ENCODE measurements around the gene IPO8.
"Not testable (repeated sequence)": the region's sequence is repeated elsewhere in the genome, so short reads cannot be mapped to it uniquely, and the experiment has no call there.

IPO8 gene

GRCh38 chr12:30594509-30594908, 101.2 kb downstream of the IPO8 start:
- Histone ChIP-seq H3K27ac (ENCODE audit: low read depth, low read length) (no peak overlapping the region), H3K9ac (ENCODE audit: low read length) (no peak overlapping the region), H3K36me3 (ENCODE audit: control insufficient read depth, insufficient read depth, low read length) (no peaks in the 10 kb centered on the region), H3K4me3 (ENCODE audit: low read length) (no peak overlapping the region), H3K27me3 (ENCODE audit: control insufficient read depth, insufficient read depth, low read length) (no peaks in the 10 kb centered on the region), H3K4me1 (ENCODE audit: control insufficient read depth, insufficient read depth, low read length) (no peaks in the 10 kb centered on the region)

- H3K27me3 ChIP-seq (ENCODE audit: control insufficient read depth, insufficient read depth, low read length); H3K4me3 ChIP-seq (ENCODE audit: low read length): not testable (repeated sequence)
Observed at GRCh38 chr12:30588572-30588971, 107.1 kb downstream of the IPO8 start.

GRCh38 chr12:30587782-30588181, 107.9 kb downstream of the IPO8 start:
- Histone ChIP-seq H3K27me3 (ENCODE audit: control insufficient read depth, insufficient read depth, low read length) (no peaks in the 10 kb centered on the region), H3K27ac (ENCODE audit: low read depth, low read length) (no peak overlapping the region), H3K36me3 (ENCODE audit: control insufficient read depth, insufficient read depth, low read length) (no peaks in the 10 kb centered on the region), H3K9ac (ENCODE audit: low read length) (no peak overlapping the region), H3K4me3 (ENCODE audit: low read length) (no peak overlapping the region), H3K4me1 (ENCODE audit: control insufficient read depth, insufficient read depth, low read length) (no peaks in the 10 kb centered on the region)

More at GRCh38 chr12:30588572-30588971, 107.1 kb downstream of the IPO8 start:
- H3K27ac ChIP-seq (ENCODE audit: low read depth, low read length); H3K36me3 ChIP-seq (ENCODE audit: control insufficient read depth, insufficient read depth, low read length); H3K9ac ChIP-seq (ENCODE audit: low read length); H3K4me1 ChIP-seq (ENCODE audit: control insufficient read depth, insufficient read depth, low read length): not testable (repeated sequence)

GRCh38 chr12:30585877-30586276, 109.8 kb downstream of the IPO8 start:
- Histone ChIP-seq H3K27ac (ENCODE audit: low read depth, low read length) (no peak overlapping the region), H3K27me3 (ENCODE audit: control insufficient read depth, insufficient read depth, low read length) (no peaks in the 10 kb centered on the region), H3K4me3 (ENCODE audit: low read length) (no peak overlapping the region), H3K9ac (ENCODE audit: low read length) (no peak overlapping the region), H3K4me1 (ENCODE audit: control insufficient read depth, insufficient read depth, low read length) (no peaks in the 10 kb centered on the region), H3K36me3 (ENCODE audit: control insufficient read depth, insufficient read depth, low read length) (no peaks in the 10 kb centered on the region)

GRCh38 chr12:30582943-30583342, 112.7 kb downstream of the IPO8 start:
- no peaks in the 10 kb centered on the region for H3K27me3 ChIP-seq (ENCODE audit: control insufficient read depth, insufficient read depth, low read length)
- H3K4me3 ChIP-seq (ENCODE audit: low read length) = no peak overlapping the region
- H3K27ac ChIP-seq (ENCODE audit: low read depth, low read length) = no peak overlapping the region
- no peak overlapping the region for H3K9ac ChIP-seq (ENCODE audit: low read length)
- H3K4me1 ChIP-seq (ENCODE audit: control insufficient read depth, insufficient read depth, low read length) = no peaks in the 10 kb centered on the region
- H3K36me3 ChIP-seq (ENCODE audit: control insufficient read depth, insufficient read depth, low read length) = no peaks in the 10 kb centered on the region

- H3K4me3 ChIP-seq (ENCODE audit: low read length) = no peak overlapping the region
- no peaks in the 10 kb centered on the region for H3K36me3 ChIP-seq (ENCODE audit: control insufficient read depth, insufficient read depth, low read length)
- H3K27ac ChIP-seq (ENCODE audit: low read depth, low read length) = no peak overlapping the region
- H3K4me1 ChIP-seq (ENCODE audit: control insufficient read depth, insufficient read depth, low read length) = no peaks in the 10 kb centered on the region
- no peak overlapping the region for H3K9ac ChIP-seq (ENCODE audit: low read length)
- H3K27me3 ChIP-seq (ENCODE audit: control insufficient read depth, insufficient read depth, low read length) = no peaks in the 10 kb centered on the region
Observed at GRCh38 chr12:30580344-30580743, 115.3 kb downstream of the IPO8 start.

All from rectal smooth muscle tissue (tissue), 1 donor.